HG02870 (cell line): Measurements from ENCODE around the gene MORC2.

ENCODE experiments used
- ATAC-seq: cut with Tn5 transposase; IDR thresholded peaks from one replicate; pipeline ENCODE4 v1.9.1; 2021; ENCODE audit warnings: mild to moderate bottlenecking, moderate library complexity; ENCODE audit not compliant: unreplicated experiment

The MORC2 gene

GRCh38 chr22:30889996-30890480 is 78.5 kb downstream of the MORC2 start:
- ATAC-seq = no peak

DNA sequence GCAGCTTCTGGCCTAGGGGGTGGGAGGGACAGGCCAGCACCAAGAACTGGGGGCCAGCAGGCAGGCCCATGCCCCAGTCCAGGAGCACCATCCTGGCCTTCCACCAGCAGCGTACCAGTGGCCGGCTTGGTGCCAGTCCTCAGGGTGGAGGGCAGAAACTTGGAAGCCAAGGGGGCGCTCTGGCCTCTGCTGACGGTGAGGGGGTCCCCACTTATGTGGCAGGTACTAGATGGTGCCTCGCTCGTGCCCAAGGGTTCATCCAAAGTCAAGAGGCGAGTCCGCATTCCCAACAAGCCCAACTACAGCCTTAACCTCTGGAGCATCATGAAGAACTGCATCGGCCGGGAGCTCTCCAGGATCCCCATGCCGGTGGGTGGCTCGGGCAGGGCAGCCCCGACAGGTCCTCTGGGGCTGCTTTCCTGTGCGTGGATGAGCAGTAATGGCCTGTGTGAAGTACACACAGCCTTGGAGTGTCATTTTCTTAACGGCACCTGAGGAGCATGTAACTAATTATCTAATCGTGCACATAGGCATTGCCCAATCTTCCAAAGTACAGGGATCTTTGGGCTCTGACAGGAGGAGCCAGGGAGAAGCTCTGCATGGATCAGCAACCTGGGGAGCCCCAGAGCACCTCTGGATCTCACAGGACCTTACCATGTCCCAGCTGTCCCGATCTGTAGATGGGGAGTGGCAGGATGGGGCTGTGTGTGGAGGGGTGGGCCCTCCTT is 79.1 kb downstream of the MORC2 start:
- no peak for ATAC-seq

DNA sequence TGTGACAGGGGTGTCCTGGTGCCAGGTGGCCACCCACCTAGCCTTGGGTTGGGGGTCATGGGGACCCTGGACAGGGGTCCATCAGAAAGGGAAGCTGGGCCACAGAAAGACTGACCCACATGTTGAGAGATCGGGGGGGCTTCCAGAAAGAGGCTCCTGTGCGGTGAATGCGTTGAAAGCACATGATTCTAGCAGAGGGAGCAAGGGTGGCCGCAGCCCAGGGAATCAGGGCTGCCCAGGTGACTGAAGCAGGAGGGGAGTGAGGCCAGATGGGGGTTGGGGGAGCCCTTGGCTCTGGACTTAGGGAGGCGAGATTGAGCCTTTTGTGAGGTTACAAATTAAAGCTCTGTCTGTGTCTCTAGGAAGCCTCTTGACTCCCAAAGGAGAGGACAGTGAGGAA is 80.7 kb downstream of the MORC2 start:
- no peak for ATAC-seq

DNA sequence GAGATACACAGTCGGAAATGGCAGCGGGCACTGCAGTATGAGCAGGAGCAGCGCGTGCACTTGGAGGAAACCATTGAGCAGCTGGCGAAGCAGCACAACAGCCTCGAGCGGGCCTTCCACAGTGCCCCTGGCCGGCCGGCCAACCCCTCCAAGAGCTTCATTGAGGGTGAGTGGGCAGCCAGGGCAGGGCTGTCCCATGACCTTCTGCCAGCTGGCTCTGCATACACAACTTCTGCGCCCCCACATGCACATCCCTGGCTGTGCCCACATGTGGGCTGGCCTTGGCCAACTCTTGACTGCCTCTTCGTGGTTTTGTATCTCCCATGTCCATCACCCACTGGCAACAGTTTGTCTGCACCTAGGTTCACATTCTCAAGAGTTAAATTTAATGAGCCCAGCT is 81.1 kb downstream of the MORC2 start:
- no peak for ATAC-seq

DNA sequence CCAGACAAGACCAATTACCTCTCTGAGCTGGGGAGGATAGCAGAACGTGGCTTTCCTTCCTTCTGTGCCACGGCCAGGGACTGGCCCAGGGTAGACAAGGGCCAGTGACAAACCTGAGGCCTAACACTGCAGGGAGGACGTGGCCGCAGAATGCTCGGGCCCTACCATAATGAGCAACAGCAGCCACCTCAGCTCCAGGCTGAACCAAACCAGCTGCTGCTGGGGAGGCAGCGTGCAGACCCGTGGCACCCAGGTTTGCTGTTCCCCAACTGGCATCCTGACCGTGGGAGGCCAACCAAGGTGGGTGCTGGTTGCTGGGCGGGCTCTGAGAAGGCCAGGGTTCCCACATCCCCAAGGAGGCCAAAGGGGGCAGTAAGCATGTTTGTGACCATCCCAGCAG is 83.0 kb downstream of the MORC2 start:
- ATAC-seq = no peak

GRCh38 chr22:30885001-30885366 is 83.6 kb downstream of the MORC2 start:
- no peak for ATAC-seq

- no peak for ATAC-seq
Observed at GRCh38 chr22:30884211-30885000, 84.2 kb downstream of the MORC2 start.

- ATAC-seq = no peak
Observed at GRCh38 chr22:30883586-30884145, 84.9 kb downstream of the MORC2 start.

- no peak for ATAC-seq
Observed at GRCh38 chr22:30882974-30883533, 85.5 kb downstream of the MORC2 start.

DNA sequence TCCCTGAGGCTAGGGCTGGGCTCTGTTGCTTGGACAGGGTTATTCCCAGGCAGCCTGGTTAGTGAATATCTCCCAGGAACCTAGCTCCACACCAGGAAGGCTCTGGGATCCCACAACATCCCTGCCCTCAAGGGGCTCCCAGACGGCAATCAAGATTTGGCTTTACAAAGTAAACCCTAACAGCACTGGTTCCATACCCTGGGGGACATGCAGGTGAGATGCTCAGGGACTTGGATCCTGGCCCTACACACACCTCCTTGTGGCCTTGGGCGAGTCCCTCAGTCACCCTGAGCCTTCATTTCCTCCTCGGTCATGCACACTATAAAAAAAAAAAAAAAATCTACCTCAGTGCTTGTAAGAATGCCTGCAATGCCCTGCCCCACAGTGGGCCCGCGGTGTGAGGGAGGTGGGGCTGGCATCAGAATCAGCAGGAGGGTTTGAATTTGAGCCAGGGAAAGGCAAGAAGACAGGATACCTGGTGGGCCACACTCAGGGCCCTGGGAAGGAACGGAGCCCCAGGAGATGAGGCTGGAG is 86.3 kb downstream of the MORC2 start:
- no peak for ATAC-seq

DNA sequence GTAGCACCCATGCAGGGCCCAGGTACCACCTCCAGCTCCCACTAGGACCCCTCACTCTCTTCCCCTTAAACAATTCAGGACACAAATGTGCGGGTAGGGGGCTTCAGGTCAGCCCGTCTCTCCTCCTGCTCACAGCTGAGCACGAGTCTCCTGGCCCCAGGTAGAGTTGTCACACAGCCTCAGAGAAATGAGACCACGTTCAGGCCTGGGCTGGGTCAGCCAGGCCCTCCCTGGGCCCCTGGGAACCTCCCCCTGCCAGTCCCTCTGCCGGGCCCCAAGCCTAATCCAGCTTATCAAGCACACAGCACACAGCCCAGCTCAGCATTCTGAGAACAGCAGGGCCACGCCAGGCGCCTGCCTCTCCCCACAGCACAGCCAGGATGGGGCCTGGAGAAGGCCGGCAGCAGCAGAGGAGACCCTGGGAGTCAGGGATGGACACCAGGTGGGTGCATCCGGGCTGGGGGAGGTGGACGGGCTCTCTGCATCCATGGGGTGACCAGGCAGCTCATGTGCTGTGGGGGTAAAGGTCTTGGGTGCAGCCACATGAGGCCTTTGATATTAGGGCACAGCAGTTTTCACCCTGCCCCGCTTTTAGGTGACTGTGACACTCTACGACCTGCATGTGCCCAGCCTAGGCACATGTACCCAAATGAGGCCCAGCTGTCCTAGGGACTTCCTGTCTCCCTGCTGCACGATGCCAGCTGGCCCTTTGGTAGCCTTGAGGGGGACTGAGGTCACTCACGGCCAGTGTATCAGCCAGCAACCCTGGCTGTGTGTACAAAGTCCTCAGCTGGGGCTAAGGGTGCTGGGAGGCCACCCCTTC is 87.0 kb downstream of the MORC2 start:
- no peak for ATAC-seq

DNA sequence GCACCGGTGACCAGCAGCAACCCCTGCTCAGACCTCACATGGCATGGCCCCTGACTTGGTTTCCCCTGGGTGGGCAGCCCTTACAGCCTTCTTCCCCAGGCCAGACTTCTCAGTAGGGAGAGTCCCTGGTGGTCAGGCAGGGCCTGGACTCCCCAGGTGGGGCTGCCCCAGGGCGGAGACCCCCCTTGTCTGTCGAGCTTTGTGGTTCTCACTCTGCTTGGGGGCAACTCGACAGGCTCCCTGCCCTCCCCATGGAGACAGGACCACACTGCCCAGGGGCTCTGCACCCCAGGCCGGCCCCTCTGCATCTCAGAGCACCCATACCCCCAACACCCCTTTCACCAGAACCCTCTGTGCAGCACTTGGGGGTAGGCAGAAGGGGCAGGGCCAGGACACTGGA is 87.7 kb downstream of the MORC2 start:
- ATAC-seq = no peak

DNA sequence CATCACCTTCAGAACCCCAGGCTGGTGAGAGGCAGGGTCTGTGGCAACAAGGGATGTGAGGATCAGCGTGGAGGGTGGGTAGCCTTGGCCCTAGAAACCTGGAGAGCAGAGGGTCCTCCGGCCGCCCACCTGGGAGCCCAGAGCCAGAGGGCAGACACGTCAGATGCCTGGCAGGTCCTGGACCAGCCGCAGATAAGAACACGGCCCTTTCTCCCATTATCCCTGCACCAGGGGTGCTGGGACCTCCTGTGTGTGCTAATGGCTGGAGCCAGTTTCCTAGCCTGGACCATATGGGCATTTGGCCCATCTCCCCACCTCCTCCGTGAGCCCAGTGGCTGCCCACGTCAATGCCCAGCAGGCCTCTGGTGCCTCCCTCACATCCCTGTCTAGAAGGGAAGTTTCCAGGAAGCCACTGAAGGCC is 88.4 kb downstream of the MORC2 start:
- ATAC-seq = no peak

- ATAC-seq = no peak
Observed at GRCh38 chr22:30879415-30879797, 89.2 kb downstream of the MORC2 start.

GRCh38 chr22:30878516-30879414 is 89.8 kb downstream of the MORC2 start:
- no peak for ATAC-seq

GRCh38 chr22:30877662-30878515 is 90.7 kb downstream of the MORC2 start:
- no peak for ATAC-seq

GRCh38 chr22:30876915-30877553 is 91.5 kb downstream of the MORC2 start:
- no peak for ATAC-seq

- ATAC-seq = no peak
Observed at GRCh38 chr22:30876221-30876751, 92.3 kb downstream of the MORC2 start.
